ENCODE measurements around the gene UBE2S.
A peak's percentile ranks its signal among the peaks of the same experiment; 100 is the strongest.
"Not testable (repeated sequence)": the region's sequence is repeated elsewhere in the genome, so short reads cannot be mapped to it uniquely, and the experiment has no call there.

Gene UBE2S

GRCh38 chr19:55408533-55408872 lies 915 bp upstream of the UBE2S start:
- DNase-seq (ENCODE audit: low read depth): no peak
- peak overlapping the region; percentile 51 for H3K4me3 ChIP-seq (ENCODE audit: low read depth, low read length)

GRCh38 chr19:55407800-55408532 lies 378 bp upstream of the UBE2S start:
- peak; percentile 99 for DNase-seq (ENCODE audit: low read depth)
- peak overlapping the region; percentile 71 for H3K4me3 ChIP-seq (ENCODE audit: low read depth, low read length)

DNA sequence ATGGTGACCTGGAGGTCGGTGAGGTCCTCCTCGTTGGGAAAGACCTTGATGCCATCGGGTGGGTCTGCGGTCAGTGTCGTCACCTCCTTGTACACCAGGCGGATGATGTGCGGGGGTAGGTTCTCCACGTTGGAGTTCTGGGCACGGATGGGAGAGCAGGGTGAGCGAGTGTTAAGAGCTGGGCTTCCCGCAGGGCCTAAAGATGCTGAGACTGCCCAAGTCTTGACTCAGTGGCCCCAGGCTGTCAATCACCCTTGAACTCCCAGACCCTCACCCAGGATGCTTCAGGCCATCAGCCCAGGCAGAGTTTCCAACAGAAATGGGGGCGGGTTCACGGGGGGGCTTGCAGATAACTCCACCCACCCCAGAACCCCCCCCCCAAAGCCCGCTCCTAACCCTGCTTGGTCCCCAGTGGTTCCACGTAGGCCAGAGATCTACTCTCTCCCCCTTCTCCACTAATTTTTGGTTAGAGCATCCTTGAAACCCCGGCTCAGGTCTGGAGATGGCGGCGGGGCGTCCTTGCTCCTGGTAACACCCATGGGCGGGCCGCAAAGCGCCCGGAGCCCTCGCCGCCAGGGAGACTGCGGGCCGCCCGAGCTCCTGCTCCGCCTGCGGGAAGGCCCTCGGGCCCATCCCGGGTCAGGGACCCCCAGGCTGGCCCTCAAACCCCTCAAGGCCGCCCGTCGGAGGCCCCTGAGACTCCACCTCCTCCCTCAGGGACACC lies 600 bp downstream of the UBE2S start:
- peak overlapping the region; percentile 71 for H3K4me3 ChIP-seq (ENCODE audit: low read depth, low read length)
- DNase-seq (ENCODE audit: low read depth): no peak

- H3K4me3 ChIP-seq (ENCODE audit: low read depth, low read length): peak overlapping the region; percentile 71
- no peak for DNase-seq (ENCODE audit: low read depth)
Measured at GRCh38 chr19:55406091-55406825, 1.3 kb downstream of the UBE2S start.

- DNase-seq (ENCODE audit: low read depth): no peak
- peak overlapping the region; percentile 71 for H3K4me3 ChIP-seq (ENCODE audit: low read depth, low read length)
Measured at GRCh38 chr19:55405638-55406037, 1.9 kb downstream of the UBE2S start.

- DNase-seq (ENCODE audit: low read depth): no peak
- H3K4me3 ChIP-seq (ENCODE audit: low read depth, low read length): no peak overlapping the region
Measured at GRCh38 chr19:55402509-55402908, 5.1 kb downstream of the UBE2S start.

GRCh38 chr19:55401390-55401789 lies 6.2 kb downstream of the UBE2S start:
- DNase-seq (ENCODE audit: low read depth); H3K4me3 ChIP-seq (ENCODE audit: low read depth, low read length): not testable (repeated sequence)

DNA sequence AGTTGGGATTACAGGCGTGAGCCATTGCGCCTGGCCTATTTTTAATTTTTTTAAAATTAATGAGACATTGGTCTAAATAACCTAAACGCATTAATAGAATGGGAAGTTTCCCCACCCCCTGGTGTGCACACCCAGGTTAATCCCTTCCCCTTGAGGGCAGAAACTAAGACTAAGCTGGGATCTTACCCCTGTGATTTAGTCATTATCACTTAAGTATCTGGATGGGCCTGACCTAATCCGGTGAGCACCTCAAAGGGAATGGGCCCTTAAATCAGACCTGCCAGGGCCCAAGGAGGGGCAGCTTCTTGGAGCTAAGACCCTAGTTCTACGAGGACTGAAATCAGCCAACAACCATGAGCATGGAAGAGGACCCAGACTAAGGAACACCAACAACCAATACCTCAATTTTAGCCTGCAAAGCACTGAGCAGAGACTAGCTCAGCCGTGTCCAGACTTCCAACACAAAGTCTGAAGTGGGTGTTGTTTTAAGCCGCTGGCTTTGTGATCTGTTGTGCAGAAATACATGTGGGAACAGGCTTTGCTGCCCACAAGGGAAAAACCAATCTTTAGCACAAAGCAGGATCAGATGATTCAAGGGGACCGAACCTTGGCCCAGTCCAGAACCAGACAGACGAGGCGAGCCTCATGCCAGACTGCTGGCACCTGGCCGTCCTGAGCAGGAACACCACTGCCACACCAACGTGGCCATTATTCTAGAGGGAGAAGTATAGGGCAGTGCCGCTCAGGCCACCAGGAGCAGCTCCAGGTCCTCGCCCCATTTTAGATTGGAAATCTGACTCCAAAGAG lies 7.1 kb downstream of the UBE2S start:
- no peak overlapping the region for H3K4me3 ChIP-seq (ENCODE audit: low read depth, low read length)

DNA sequence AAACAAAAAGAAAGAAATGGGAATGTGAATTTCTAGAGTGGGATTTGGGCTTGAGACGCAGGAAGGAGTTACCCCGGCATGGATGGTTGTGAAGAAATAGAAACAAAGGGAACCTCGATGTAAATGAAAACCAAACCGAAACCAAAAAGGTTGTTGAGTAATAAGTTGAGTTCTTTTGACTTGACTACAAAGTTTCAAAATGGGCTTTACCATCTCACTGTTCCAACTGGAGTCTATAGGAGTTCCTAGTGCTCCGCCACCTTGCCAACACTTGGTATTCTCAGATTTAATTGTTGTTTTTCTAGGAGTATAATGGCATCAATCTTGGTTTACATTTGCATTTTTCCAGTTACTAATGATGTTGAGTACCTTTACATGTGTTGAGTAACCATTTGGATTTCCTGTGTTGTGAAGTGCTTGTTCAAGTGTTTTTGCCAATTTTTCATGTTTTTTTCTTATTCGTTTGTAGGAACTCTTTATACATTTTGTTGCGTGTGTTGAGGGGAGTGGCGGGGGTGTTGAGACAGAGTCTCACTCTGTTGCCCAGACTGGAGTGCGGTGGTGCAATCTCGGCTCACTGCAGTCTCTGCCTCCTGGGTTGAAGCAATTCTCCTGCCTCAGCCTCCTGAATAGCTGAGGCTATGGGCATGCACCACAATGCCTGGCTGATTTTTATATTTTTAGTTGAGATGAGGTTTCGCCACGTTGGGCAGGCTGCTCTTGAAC lies 9.2 kb downstream of the UBE2S start:
- H3K4me3 ChIP-seq (ENCODE audit: low read depth, low read length): no peak overlapping the region
- no peak for DNase-seq (ENCODE audit: low read depth)

More for the DNA sequence above, 7.1 kb downstream of the UBE2S start:
- no peak for DNase-seq (ENCODE audit: low read depth)

DNA sequence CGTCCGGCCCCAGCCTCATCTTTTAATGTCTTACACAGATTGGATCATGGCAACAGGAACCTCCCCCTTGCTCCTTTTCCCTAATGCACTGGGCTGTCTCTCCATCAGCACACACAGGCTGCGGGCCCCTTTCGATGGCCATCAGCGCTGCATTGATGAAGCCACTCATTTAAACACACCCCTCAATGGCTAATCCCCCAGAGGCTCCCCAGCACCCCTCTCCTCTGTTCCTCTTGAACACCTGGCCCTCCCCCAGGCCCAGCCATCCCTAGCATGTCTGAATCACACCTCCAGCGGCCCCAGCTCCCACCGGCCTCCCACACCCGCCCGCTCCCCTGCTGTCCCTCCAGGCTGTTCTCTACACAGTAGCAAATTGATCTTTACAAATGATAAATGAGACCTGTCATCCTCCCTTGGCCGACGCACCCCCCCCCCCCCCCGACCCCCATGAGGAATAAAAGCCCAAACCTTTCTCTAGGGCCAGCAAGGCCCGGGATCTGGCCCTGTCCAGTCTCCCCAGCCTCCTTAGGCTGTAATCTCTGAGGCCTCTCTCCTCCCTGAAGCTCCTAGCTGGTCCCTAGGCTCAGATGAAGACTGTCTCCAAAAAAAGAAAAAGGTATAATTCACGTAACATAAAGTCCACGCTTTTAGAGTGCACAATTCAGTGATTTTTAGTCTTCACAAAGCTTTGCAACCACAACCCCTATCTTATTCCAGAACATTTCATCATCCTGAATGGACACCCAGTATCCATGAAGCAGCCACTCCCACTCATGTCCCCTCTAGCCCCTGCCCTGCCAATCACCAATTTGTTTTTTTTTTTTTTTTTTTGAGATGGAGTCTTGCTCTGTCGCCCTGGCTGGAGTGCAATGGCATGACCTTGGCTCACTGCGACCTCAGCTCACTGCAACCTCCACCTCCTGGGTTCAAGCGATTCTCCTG lies 14.5 kb downstream of the UBE2S start:
- DNase-seq (ENCODE audit: low read depth): no peak
- no peak overlapping the region for H3K4me3 ChIP-seq (ENCODE audit: low read depth, low read length)

- DNase-seq (ENCODE audit: low read depth): no peak
- H3K4me3 ChIP-seq (ENCODE audit: low read depth, low read length): no peak overlapping the region
Measured at GRCh38 chr19:55391702-55392615, 15.6 kb downstream of the UBE2S start.

DNA sequence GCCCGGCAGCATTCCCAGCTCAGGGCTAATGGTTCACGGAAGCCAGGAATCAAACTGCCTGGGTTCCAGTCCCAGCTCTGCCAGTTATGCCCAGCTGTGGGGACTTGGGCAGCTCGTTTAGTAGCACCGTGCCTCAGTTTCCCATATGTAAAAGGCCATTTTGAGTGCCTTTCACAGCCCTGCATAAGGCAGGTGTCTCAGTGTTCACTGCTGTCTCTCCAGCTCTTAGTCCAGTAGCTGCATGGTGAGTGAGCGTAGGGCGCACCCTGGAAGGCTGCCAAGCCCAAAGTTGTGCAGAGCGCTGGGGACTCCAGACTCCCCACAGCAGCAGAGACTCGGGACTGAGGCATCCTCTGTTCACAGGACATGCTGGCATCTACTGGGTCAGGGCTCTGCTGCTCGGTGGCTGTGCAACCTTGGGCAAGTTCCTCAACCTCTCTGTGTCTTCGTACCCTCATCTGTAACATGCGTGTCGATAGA lies 16.4 kb downstream of the UBE2S start:
- DNase-seq (ENCODE audit: low read depth): no peak
- H3K4me3 ChIP-seq (ENCODE audit: low read depth, low read length): no peak overlapping the region

- no peak for DNase-seq (ENCODE audit: low read depth)
Measured at GRCh38 chr19:55390461-55390880, 17.1 kb downstream of the UBE2S start.

GRCh38 chr19:55389386-55390317 lies 17.9 kb downstream of the UBE2S start:
- no peak for DNase-seq (ENCODE audit: low read depth)
- no peak overlapping the region for H3K4me3 ChIP-seq (ENCODE audit: low read depth, low read length)

More at GRCh38 chr19:55390461-55390880, 17.1 kb downstream of the UBE2S start:
- no peak overlapping the region for H3K4me3 ChIP-seq (ENCODE audit: low read depth, low read length)

GRCh38 chr19:55387736-55388497 lies 19.7 kb downstream of the UBE2S start:
- H3K4me3 ChIP-seq (ENCODE audit: low read depth, low read length): peak overlapping the region; percentile 96
- DNase-seq (ENCODE audit: low read depth): no peak
